PC-3 (cell line): ENCODE measurements around the gene MAGI2. TPM values are rescaled to one million over a fixed set of nuclear protein-coding genes. Genes with fewer than 3 reads are reported as not detected.

Experiments
- ATAC-seq: fragments of 200-7000 bp; cut with Tn5 transposase; 2 replicates; pipeline ENCODE4 v1.9.1; 2020; ENCODE audit warnings: mild to moderate bottlenecking, moderate library complexity
- BruUV-seq: library from RNA; stranded (reverse); fragments of 400-500 nt; replicated peaks from 2 replicates; lab custom pipeline; 2021; lab: Mats Ljungman, UMichigan
- CTCF ChIA-PET: fragments of 300-600 bp; sonication (Branson Sonifier 250); formaldehyde crosslinking; loops from one replicate; lab custom pipeline; 2022; ENCODE audit warnings: antibody characterized with exemption; lab: Charles Lee
- POLR2A ChIA-PET: fragments of 300-600 bp; sonication (Branson Sonifier 250); formaldehyde crosslinking; loops from one replicate; lab custom pipeline; 2022; ENCODE audit warnings: antibody characterized with exemption; ENCODE audit not compliant: unreplicated experiment; lab: Charles Lee
- DNase-seq: peaks from one replicate; pipeline ENCODE4 v3.0.0-alpha.2; 2015
- H2AFZ ChIP-seq: fragments of 300-600 bp; sonication (generic); 2 replicates; pipeline ENCODE4 v1.6.0; 2016; ENCODE audit warnings: antibody characterized with exemption, low read length
- H3F3A ChIP-seq: fragments of 300-600 bp; sonication (generic); one replicate; pipeline ENCODE4 v1.6.0; 2017; ENCODE audit warnings: antibody characterized with exemption, low read length, control low read depth, mild to moderate bottlenecking; ENCODE audit not compliant: unreplicated experiment
- H3K27ac ChIP-seq: fragments of 300-600 bp; sonication (generic); 2 replicates; pipeline ENCODE4 v1.5.1; 2016; ENCODE audit warnings: mild to moderate bottlenecking, low read length
- H3K27me3 ChIP-seq: fragments of 300-600 bp; sonication (generic); 2 replicates; pipeline ENCODE4 v1.6.1; 2016; ENCODE audit warnings: low read length, mixed read lengths
- H3K36me3 ChIP-seq: fragments of 300-600 bp; sonication (generic); 2 replicates; pipeline ENCODE4 v1.6.1; 2016; ENCODE audit warnings: low read depth, mixed run types, low read length, mixed read lengths
- H3K4me1 ChIP-seq: fragments of 300-600 bp; sonication (generic); 2 replicates; pipeline ENCODE4 v1.5.1; 2016; ENCODE audit warnings: low read length; ENCODE audit not compliant: insufficient read depth
- H3K4me2 ChIP-seq: fragments of 300-600 bp; sonication (generic); 2 replicates; pipeline ENCODE4 v1.6.0; 2016; ENCODE audit warnings: low read length
- H3K4me3 ChIP-seq: fragments of 300-600 bp; sonication (generic); 2 replicates; pipeline ENCODE4 v1.5.1; 2016; ENCODE audit warnings: mild to moderate bottlenecking, low read length, mixed read lengths
- H3K79me2 ChIP-seq: fragments of 300-600 bp; sonication (generic); 2 replicates; pipeline ENCODE4 v1.6.1; 2017; ENCODE audit warnings: low read length, mixed read lengths
- H3K9ac ChIP-seq: fragments of 300-600 bp; sonication (generic); 2 replicates; pipeline ENCODE4 v1.6.0; 2016; ENCODE audit warnings: mild to moderate bottlenecking, low read length
- H3K9me2 ChIP-seq: fragments of 300-600 bp; sonication (generic); replicated peaks from 2 replicates; pipeline ENCODE4 v1.6.1; 2016; ENCODE audit warnings: mixed run types, low read length, mixed read lengths
- H3K9me3 ChIP-seq: fragments of 300-600 bp; sonication (generic); 2 replicates; pipeline ENCODE4 v1.6.1; 2016; ENCODE audit warnings: low read length, mixed read lengths
- H4K20me1 ChIP-seq: fragments of 300-600 bp; sonication (generic); 2 replicates; pipeline ENCODE4 v1.6.1; 2016; ENCODE audit warnings: low read length, mixed read lengths
- CTCF ChIP-seq: fragments of 300-600 bp; sonication (generic); conservative IDR thresholded peaks from 2 replicates; pipeline ENCODE4 v1.5.1; 2017; ENCODE audit warnings: antibody characterized with exemption, low read depth, mild to moderate bottlenecking, low read length
- EZH2 ChIP-seq: fragments of 300-600 bp; sonication (generic); IDR thresholded peaks from one replicate; pipeline ENCODE4 v1.6.1; 2017; ENCODE audit warnings: antibody characterized with exemption, mild to moderate bottlenecking, low read length; ENCODE audit not compliant: unreplicated experiment
- EZH2phosphoT487 ChIP-seq: fragments of 300-600 bp; sonication (generic); IDR thresholded peaks from 2 replicates; pipeline ENCODE4 v1.6.1; 2018; ENCODE audit warnings: mild to moderate bottlenecking, antibody characterized with exemption, low read length, borderline replicate concordance
- intact Hi-C: fragments of 100-400 bp; cut with micrococcal nuclease; formaldehyde crosslinking; loops from 2 replicates; pipeline ENCODE4 v1.9.0; 2023
- total RNA-seq: library from RNA; depleted of rRNA; stranded (reverse); fragments of >200 nt; gene quantifications from 2 replicates; pipeline ENCODE4 v1.2.3, GENCODE V29; 2014

The MAGI2 gene
- total RNA-seq, 1 experiment from 2014 or later: not detected

- BruUV-seq: no TSS peak
- CTCF ChIA-PET: no interaction called here
Measured at GRCh38 chr7:78571292-78571691, 882.2 kb downstream of the MAGI2 start.

DNA sequence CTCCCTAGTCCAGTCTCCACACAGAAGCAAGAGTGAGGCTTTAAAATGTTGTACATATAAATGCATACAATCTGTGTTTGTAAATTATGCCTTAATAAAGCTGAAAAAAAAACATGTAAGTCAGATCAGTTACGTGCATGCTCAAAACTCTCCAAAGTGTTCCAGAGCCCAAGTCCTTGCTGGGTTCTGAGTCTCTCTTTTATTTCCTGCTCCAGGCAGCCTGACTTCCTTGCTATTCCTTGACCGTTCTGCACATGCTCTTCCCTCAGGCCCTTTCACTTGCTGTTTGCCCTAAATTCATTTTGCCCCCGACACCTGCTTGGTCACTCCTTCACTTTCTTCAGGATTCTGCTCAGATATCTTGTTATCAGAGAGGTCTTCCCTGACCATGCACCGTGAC is 884.8 kb downstream of the MAGI2 start:
- Histone ChIP-seq H2AFZ (no peak overlapping the region), H3F3A (no peaks in the 10 kb centered on the region), H3K9ac (no peak overlapping the region), H3K27me3 (peaks cover 57% of the 10 kb centered on the region), H3K36me3 (no peaks in the 10 kb centered on the region), H3K4me1 (no peaks in the 10 kb centered on the region), H3K9me2 (no peaks in the 10 kb centered on the region), H3K79me2 (no peaks in the 10 kb centered on the region), H3K4me2 (no peak overlapping the region), H3K9me3 (no peaks in the 10 kb centered on the region), H3K27ac (no peak overlapping the region), H3K4me3 (no peak overlapping the region), H4K20me1 (no peaks in the 10 kb centered on the region)
- POLR2A ChIA-PET: no interaction called here
- CTCF ChIA-PET: no interaction called here
- ATAC-seq (no peak), DNase-seq (no peak)
- intact Hi-C loops: no loop called here
- BruUV-seq: no TSS peak
- TF ChIP-seq CTCF (no peak), EZH2 (no peak), EZH2phosphoT487 (no peak)

More at GRCh38 chr7:78571292-78571691, 882.2 kb downstream of the MAGI2 start:
- no peak overlapping the region for H3K4me2 ChIP-seq
- H2AFZ ChIP-seq: no peak overlapping the region
- no peaks in the 10 kb centered on the region for H4K20me1 ChIP-seq
- H3K79me2 ChIP-seq: no peaks in the 10 kb centered on the region
- H3K27ac ChIP-seq: no peak overlapping the region
- no peak overlapping the region for H3K9ac ChIP-seq
- H3K36me3 ChIP-seq: no peaks in the 10 kb centered on the region
- no peaks in the 10 kb centered on the region for H3K9me3 ChIP-seq
- TF ChIP-seq EZH2 (no peak), CTCF (no peak)
- H3K4me1 ChIP-seq: no peaks in the 10 kb centered on the region
- H3K27me3 ChIP-seq: peaks cover 51% of the 10 kb centered on the region
- H3K4me3 ChIP-seq: no peak overlapping the region
- H3K9me2 ChIP-seq: no peaks in the 10 kb centered on the region
- intact Hi-C loops: no loop called here
- DNase-seq (no peak), ATAC-seq (no peak)
- no peaks in the 10 kb centered on the region for H3F3A ChIP-seq
- POLR2A ChIA-PET: no interaction called here

DNA sequence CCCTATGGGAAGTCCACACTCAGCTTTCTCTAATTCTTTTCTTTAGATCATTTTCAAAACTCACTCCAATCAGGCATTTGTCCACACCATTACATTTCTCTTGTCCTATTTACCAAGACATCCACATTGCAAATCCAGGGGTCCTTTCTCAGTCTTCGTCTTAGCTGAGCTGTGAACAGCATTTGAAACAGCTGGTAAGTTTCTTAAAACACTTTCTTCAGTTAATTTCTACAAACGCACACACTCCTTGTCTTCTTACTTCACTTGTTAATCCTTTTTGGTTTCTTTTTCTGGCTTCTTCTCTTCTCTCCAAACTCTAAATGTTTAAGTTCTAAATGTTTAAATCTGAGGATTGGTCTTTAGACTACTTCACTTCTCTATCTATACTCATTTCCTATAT is 885.6 kb downstream of the MAGI2 start:
- H3K27me3 ChIP-seq: peaks cover 57% of the 10 kb centered on the region
- no peak overlapping the region for H3K9ac ChIP-seq
- no peaks in the 10 kb centered on the region for H3K36me3 ChIP-seq
- no peaks in the 10 kb centered on the region for H3K79me2 ChIP-seq
- no peaks in the 10 kb centered on the region for H3F3A ChIP-seq
- H3K9me3 ChIP-seq: no peaks in the 10 kb centered on the region
- TF ChIP-seq CTCF (no peak), EZH2phosphoT487 (no peak), EZH2 (no peak)
- H3K4me1 ChIP-seq: no peaks in the 10 kb centered on the region
- no peak overlapping the region for H3K27ac ChIP-seq
- CTCF ChIA-PET: no interaction called here
- BruUV-seq: no TSS peak
- POLR2A ChIA-PET: no interaction called here
- no peak overlapping the region for H3K4me2 ChIP-seq
- H4K20me1 ChIP-seq: no peaks in the 10 kb centered on the region
- no peak for ATAC-seq
- intact Hi-C loops: no loop called here
- DNase-seq: no peak
- no peak overlapping the region for H3K4me3 ChIP-seq
- no peak overlapping the region for H2AFZ ChIP-seq
- no peaks in the 10 kb centered on the region for H3K9me2 ChIP-seq
